Panc1 (cell line): ENCODE results near the gene LMNTD2. TPM values are rescaled to one million over a fixed set of nuclear protein-coding genes. Genes with fewer than 3 reads are reported as not detected.
A peak's percentile ranks its signal among the peaks of the same experiment; 100 is the strongest.

Experiments
- ATAC-seq: fragments of 200-7000 bp; cut with Tn5 transposase; 2 replicates; pipeline ENCODE4 v1.9.1; 2020; ENCODE audit warnings: mild to moderate bottlenecking, moderate library complexity
- BruUV-seq: library from RNA; stranded (reverse); fragments of 400-500 nt; replicated peaks from 2 replicates; lab custom pipeline; 2021; lab: Mats Ljungman, UMichigan
- CTCF ChIA-PET: fragments of 300-600 bp; sonication (Branson Sonifier 250); formaldehyde crosslinking; loops from one replicate; lab custom pipeline; 2022; ENCODE audit warnings: antibody characterized with exemption; lab: Charles Lee
- POLR2A ChIA-PET: fragments of 300-600 bp; sonication (Branson Sonifier 250); formaldehyde crosslinking; loops from one replicate; lab custom pipeline; 2022; ENCODE audit warnings: antibody characterized with exemption; lab: Charles Lee
- DNase-seq: peaks from one replicate; pipeline ENCODE4 v3.0.0-alpha.2; 2010; ENCODE audit warnings: low read depth, low spot score
- H3K27ac ChIP-seq: 2 replicates; pipeline ENCODE4 v1.5.1; 2011; ENCODE audit warnings: mild to moderate bottlenecking, low read length, inconsistent platforms
- H3K27me3 ChIP-seq: fragments of 200-500 bp; sonication (Bioruptor generic); 2 replicates; pipeline ENCODE4 v1.6.0; 2014; ENCODE audit warnings: low read length, inconsistent platforms; ENCODE audit not compliant: control insufficient read depth, insufficient read depth
- H3K36me3 ChIP-seq: fragments of 200-500 bp; sonication (Bioruptor generic); 2 replicates; pipeline ENCODE4 v1.5.1; 2014; ENCODE audit warnings: inconsistent platforms, mild to moderate bottlenecking, low read length, moderate library complexity; ENCODE audit not compliant: control insufficient read depth, insufficient read depth
- H3K4me1 ChIP-seq: 2 replicates; pipeline ENCODE4 v1.5.1; 2011; ENCODE audit warnings: inconsistent platforms, mild to moderate bottlenecking, low read length, moderate library complexity; ENCODE audit not compliant: control insufficient read depth, insufficient read depth
- H3K4me3 ChIP-seq, 2 experiments: 2 replicates each; pipeline ENCODE4 v1.5.1; 2011 to 2012; ENCODE audit warnings: low read depth in 2 of 2, low read length in 2 of 2, mild to moderate bottlenecking in 2 of 2, inconsistent platforms in 1 of 2, moderate library complexity in 1 of 2
- H3K9me3 ChIP-seq: fragments of 200-500 bp; sonication (Bioruptor generic); 2 replicates; pipeline ENCODE4 v1.5.1; 2014; ENCODE audit warnings: low read depth, mild to moderate bottlenecking, inconsistent platforms, low read length, moderate library complexity; ENCODE audit not compliant: control insufficient read depth, insufficient read depth
- CTCF ChIP-seq: fragments of 450-650 bp; IDR thresholded peaks from 2 replicates; pipeline ENCODE4 v1.5.1; 2017; ENCODE audit warnings: mild to moderate bottlenecking
- POLR2AphosphoS5 ChIP-seq: IDR thresholded peaks from 2 replicates; pipeline ENCODE4 v1.6.1; 2012; ENCODE audit warnings: mild to moderate bottlenecking, low read depth, low read length, moderate library complexity
- SIN3A ChIP-seq: IDR thresholded peaks from 2 replicates; pipeline ENCODE4 v1.6.1; 2012; ENCODE audit warnings: low read depth, mild to moderate bottlenecking, low read length, moderate library complexity, borderline replicate concordance; ENCODE audit not compliant: insufficient read depth
- TCF7L2 ChIP-seq: IDR thresholded peaks from 2 replicates; pipeline ENCODE4 v1.6.1; 2011; ENCODE audit warnings: mild to moderate bottlenecking, low read depth, low read length, inconsistent platforms
- in situ Hi-C: cut with HindIII; loops from 2 replicates; pipeline ENCODE4 v1.10.0; 2016; ENCODE audit warnings: low sequenced_read_pairs, low pct_unique_long_range_greater_than_20kb
- intact Hi-C: fragments of 100-400 bp; cut with micrococcal nuclease; formaldehyde crosslinking; loops from one replicate; pipeline ENCODE4 v1.10.0; 2022; ENCODE audit not compliant: unreplicated experiment
- total RNA-seq: library from RNA; stranded (reverse); gene quantifications from one replicate; pipeline ENCODE4 v1.2.1, GENCODE V29; 2021; ENCODE audit not compliant: unreplicated experiment
- TF ChIP-seq, protein P1 (sequence below), 2 experiments: IDR thresholded peaks; 2 replicates each; pipeline ENCODE4 v1.6.1; 2011 to 2012; ENCODE audit warnings: low read depth in 2 of 2, control low read depth in 1 of 2, low read length in 1 of 2, mild to moderate bottlenecking in 1 of 2, moderate library complexity in 1 of 2; ENCODE audit not compliant: insufficient read depth in 1 of 2

The LMNTD2 gene
- total RNA-seq, 1 experiment from 2014 or later, result 21.8 TPM

DNA sequence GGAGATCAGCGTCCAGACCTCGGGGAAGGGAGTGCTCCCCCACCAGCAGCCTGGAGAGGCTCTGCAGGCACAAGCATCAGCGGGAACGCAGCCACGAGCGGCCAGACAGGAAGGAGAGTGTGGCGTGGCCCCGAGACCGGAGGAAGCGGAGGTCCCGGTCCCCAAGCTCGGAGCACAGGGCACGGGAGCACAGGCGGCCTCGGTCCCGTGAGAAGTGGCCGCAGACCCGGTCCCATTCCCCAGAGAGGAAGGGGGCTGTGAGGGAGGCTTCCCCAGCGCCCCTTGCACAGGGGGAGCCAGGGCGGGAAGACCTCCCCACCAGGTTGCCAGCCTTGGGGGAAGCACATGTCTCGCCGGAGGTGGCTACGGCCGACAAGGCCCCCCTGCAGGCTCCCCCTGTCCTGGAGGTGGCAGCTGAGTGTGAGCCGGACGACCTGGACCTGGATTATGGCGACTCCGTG lies 48.3 kb upstream of the LMNTD2 start:
- ATAC-seq (no peak), DNase-seq (no peak)
- TF ChIP-seq POLR2AphosphoS5 (no peak), CTCF (no peak), SIN3A (no peak), TCF7L2 (no peak)
- TF ChIP-seq, protein P1, sequence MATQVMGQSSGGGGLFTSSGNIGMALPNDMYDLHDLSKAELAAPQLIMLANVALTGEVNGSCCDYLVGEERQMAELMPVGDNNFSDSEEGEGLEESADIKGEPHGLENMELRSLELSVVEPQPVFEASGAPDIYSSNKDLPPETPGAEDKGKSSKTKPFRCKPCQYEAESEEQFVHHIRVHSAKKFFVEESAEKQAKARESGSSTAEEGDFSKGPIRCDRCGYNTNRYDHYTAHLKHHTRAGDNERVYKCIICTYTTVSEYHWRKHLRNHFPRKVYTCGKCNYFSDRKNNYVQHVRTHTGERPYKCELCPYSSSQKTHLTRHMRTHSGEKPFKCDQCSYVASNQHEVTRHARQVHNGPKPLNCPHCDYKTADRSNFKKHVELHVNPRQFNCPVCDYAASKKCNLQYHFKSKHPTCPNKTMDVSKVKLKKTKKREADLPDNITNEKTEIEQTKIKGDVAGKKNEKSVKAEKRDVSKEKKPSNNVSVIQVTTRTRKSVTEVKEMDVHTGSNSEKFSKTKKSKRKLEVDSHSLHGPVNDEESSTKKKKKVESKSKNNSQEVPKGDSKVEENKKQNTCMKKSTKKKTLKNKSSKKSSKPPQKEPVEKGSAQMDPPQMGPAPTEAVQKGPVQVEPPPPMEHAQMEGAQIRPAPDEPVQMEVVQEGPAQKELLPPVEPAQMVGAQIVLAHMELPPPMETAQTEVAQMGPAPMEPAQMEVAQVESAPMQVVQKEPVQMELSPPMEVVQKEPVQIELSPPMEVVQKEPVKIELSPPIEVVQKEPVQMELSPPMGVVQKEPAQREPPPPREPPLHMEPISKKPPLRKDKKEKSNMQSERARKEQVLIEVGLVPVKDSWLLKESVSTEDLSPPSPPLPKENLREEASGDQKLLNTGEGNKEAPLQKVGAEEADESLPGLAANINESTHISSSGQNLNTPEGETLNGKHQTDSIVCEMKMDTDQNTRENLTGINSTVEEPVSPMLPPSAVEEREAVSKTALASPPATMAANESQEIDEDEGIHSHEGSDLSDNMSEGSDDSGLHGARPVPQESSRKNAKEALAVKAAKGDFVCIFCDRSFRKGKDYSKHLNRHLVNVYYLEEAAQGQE (IDR thresholded peaks at IDR 0.05; ENCODE audit: insufficient read depth in 1 of 2, low read depth in 2 of 2, low read length in 1 of 2), result no peak
- H3K27ac ChIP-seq, result no peak overlapping the region
- H3K27me3 ChIP-seq, result no peaks in the 10 kb centered on the region
- H3K36me3 ChIP-seq, result peaks cover 38% of the 10 kb centered on the region
- peaks cover 21% of the 10 kb centered on the region for H3K4me1 ChIP-seq
- H3K4me3 ChIP-seq, result no peak overlapping the region
- in situ Hi-C loops, result no loop called here
- CTCF ChIA-PET, result no interaction called here
- TSS peak; percentile 46 for BruUV-seq
- POLR2A ChIA-PET, result interaction anchor here (1.2 kb wide), 1 partner anchor 24 kb away, joined by 5 read pairs; no protein-coding TSS in a partner anchor
- no peaks in the 10 kb centered on the region for H3K9me3 ChIP-seq
- intact Hi-C loops, result no loop called here

- BruUV-seq, result no TSS peak
- Histone ChIP-seq H3K4me3 (no peak overlapping the region), H3K9me3 (no peaks in the 10 kb centered on the region), H3K36me3 (peaks cover 38% of the 10 kb centered on the region), H3K27ac (no peak overlapping the region), H3K4me1 (peaks cover 16% of the 10 kb centered on the region), H3K27me3 (no peaks in the 10 kb centered on the region)
- POLR2A ChIA-PET, result interaction anchor here (1.2 kb wide), 1 partner anchor 23 kb away, joined by 5 read pairs; no protein-coding TSS in a partner anchor
- no peak for TF ChIP-seq TCF7L2
- TF ChIP-seq, protein P1 (IDR thresholded peaks at IDR 0.05; ENCODE audit: insufficient read depth in 1 of 2, low read depth in 2 of 2, low read length in 1 of 2), result no peak
- TF ChIP-seq CTCF, result no peak
- TF ChIP-seq SIN3A, result no peak
- TF ChIP-seq POLR2AphosphoS5, result no peak
- CTCF ChIA-PET, result no interaction called here
- intact Hi-C loops (no loop called here), in situ Hi-C loops (no loop called here)
- DNase-seq, result no peak
- no peak for ATAC-seq
These were observed 47.6 kb upstream of the LMNTD2 start for GRCh38 chr11:607971-608659.
